ENCODE measurements around the gene MPST. TPM values are rescaled to one million over a fixed set of nuclear protein-coding genes. Genes with fewer than 3 reads are reported as not detected.

Gene MPST
- total RNA-seq, 5 donors from 2014 or later (not counting 1 experiment from before 2014, with no cell fraction given): 2.4 to 10.7 (median 7.1) TPM

- H3K4me1 ChIP-seq (ENCODE audit: control insufficient read depth in 1 of 2, extremely low read depth in 1 of 2, insufficient read depth in 2 of 2, low read length in 2 of 2): peaks cover 0 to 22% of the 10 kb centered on the region in 2 experiments
- ATAC-seq (replicated peaks in 1 of 4): no peak
- Mint-ChIP-seq H3K4me1 (peaks cover 14 to 19% (median 18%) of the 10 kb centered on the region in 3 donors), H3K9me3 (no peaks in the 10 kb centered on the region), H3K36me3 (peaks cover 8% of the 10 kb centered on the region), H3K27ac (no peak overlapping the region), H3K4me3 (peak overlapping the region; percentile 49 to 77 (median 68)), H3K27me3 (no peaks in the 10 kb centered on the region)
- H3K9me3 ChIP-seq: no peaks in the 10 kb centered on the region
- DNase-seq: no peak
- POLR2A ChIA-PET: interaction anchor here in 1 of 2 donors (1.0 kb wide), 1 partner anchor 72 kb away, joined by 4 read pairs; no protein-coding TSS in a partner anchor
- no peak overlapping the region for H3K27ac ChIP-seq (ENCODE audit: low read length)
- H3K27me3 ChIP-seq (replicated peaks in 1 of 2; ENCODE audit: control insufficient read depth in 2 of 2, extremely low read depth in 1 of 2, insufficient read depth in 2 of 2, low read length in 1 of 2): peaks cover 0 to 2% of the 10 kb centered on the region in 2 experiments
- WGBS (ENCODE audit: insufficient coverage): 94% methylated on average over 5 of the region's 6 CpGs
- peaks cover 0 to 15% of the 10 kb centered on the region in 2 donors for H3K36me3 ChIP-seq (ENCODE audit: control insufficient read depth in 2 of 2, extremely low read depth in 1 of 2, insufficient read depth in 1 of 2, low read length in 1 of 2)
- CTCF ChIA-PET: interaction anchor here in 1 of 2 donors (0.6 to 1.5 kb wide), 3 partner anchors 29 to 556 kb away, joined by 4 read pairs; no protein-coding TSS in a partner anchor
- no peak overlapping the region for H3K4me3 ChIP-seq (ENCODE audit: control insufficient read depth in 1 of 2, extremely low read depth in 1 of 2, low read length in 1 of 2)
Observed at GRCh38 chr22:37050913-37051312, 31.4 kb downstream of the MPST start.

DNA sequence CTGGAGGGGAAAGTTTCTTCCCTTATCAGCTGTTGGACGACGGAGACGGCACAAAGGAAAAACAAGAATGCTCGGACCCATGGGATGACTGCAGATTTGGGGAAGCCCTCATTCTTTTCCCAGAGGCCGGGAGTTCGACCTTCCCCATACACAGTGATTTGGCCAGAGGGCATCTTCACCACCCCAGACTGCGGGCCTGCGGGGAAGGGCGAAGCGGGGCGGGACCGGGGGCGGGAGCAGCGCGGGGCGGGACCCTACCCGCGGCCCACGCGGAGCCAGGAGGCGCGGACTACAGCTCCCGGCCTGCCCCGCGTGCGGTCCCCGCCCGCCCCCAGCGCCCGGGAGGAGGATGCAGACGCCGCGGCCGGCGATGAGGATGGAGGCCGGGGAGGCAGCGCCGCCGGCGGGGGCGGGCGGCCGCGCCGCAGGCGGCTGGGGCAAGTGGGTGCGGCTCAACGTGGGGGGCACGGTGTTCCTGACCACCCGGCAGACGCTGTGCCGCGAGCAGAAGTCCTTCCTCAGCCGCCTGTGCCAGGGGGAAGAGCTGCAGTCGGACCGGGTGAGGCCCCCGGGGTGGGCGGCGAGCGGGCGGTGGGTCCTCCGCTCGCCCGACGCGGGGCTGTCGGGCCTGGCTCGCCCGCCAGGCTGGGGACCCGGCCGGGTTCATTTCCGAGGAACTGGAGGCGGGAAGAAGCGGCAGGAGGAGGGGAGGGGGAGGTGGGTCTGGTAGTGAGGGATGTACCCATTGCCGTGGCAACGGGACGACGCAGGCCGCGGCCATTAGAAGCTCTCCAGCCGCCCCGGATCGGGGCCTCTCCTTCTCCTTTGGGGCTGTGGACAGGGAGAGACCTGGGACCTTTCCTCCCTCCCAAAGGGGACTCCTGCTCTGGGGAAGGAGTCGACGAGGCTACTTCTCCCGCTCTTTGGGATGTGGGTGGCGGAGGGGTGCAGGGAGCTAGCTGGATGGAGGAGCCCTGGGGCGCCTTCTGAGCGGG is 32.1 kb downstream of the MPST start, which contains the start of gene KCTD17:
Gene KCTD17, plus strand, starts transcription at position 352 of the 995 bp plus-strand sequence. Its CDS starts 19 bp downstream, at position 371.
- Histone ChIP-seq H3K36me3 (ENCODE audit: control insufficient read depth in 2 of 2, extremely low read depth in 1 of 2, insufficient read depth in 1 of 2, low read length in 1 of 2) (peaks cover 0 to 20% of the 10 kb centered on the region in 2 donors), H3K27me3 (replicated peaks in 1 of 2; ENCODE audit: control insufficient read depth in 2 of 2, extremely low read depth in 1 of 2, insufficient read depth in 2 of 2, low read length in 1 of 2) (peaks cover 0 to 2% of the 10 kb centered on the region in 2 experiments), H3K27ac (ENCODE audit: low read length) (no peak within 1 kb of the TSS), H3K4me3 (ENCODE audit: control insufficient read depth in 1 of 2, extremely low read depth in 1 of 2, low read length in 1 of 2) (peak within 1 kb of the TSS; percentile 38 to 55), H3K9me3 (no peaks in the 10 kb centered on the region), H3K4me1 (ENCODE audit: control insufficient read depth in 1 of 2, extremely low read depth in 1 of 2, insufficient read depth in 2 of 2, low read length in 2 of 2) (peaks cover 0 to 22% of the 10 kb centered on the region in 2 experiments)
- peak within 1 kb of the TSS in 1 of 2 donors; percentile 49 for H3K27ac Mint-ChIP-seq
- 4% methylated on average over 57 of the region's 89 CpGs for WGBS (ENCODE audit: insufficient coverage)
- peaks cover 12% of the 10 kb centered on the region for H3K36me3 Mint-ChIP-seq
- POLR2A ChIA-PET: interaction anchor here in 1 of 2 donors (0.7 to 1.0 kb wide), 2 partner anchors 28 to 71 kb away, joined by 4 read pairs; no protein-coding TSS in a partner anchor
- H3K4me1 Mint-ChIP-seq: peaks cover 14 to 19% (median 18%) of the 10 kb centered on the region in 3 donors
- H3K27me3 Mint-ChIP-seq: no peaks in the 10 kb centered on the region
- peak; percentile 43 to 81 (median 64) for DNase-seq
- ATAC-seq (replicated peaks in 1 of 4): peak; percentile 100
- CTCF ChIA-PET: interaction anchor here in 1 of 2 donors (0.5 to 1.5 kb wide), 4 partner anchors 16 to 555 kb away, joined by 3 to 4 read pairs (median 4); no protein-coding TSS in a partner anchor
- no peaks in the 10 kb centered on the region for H3K9me3 Mint-ChIP-seq
- peak within 1 kb of the TSS; percentile 68 to 81 (median 72) for H3K4me3 Mint-ChIP-seq

DNA sequence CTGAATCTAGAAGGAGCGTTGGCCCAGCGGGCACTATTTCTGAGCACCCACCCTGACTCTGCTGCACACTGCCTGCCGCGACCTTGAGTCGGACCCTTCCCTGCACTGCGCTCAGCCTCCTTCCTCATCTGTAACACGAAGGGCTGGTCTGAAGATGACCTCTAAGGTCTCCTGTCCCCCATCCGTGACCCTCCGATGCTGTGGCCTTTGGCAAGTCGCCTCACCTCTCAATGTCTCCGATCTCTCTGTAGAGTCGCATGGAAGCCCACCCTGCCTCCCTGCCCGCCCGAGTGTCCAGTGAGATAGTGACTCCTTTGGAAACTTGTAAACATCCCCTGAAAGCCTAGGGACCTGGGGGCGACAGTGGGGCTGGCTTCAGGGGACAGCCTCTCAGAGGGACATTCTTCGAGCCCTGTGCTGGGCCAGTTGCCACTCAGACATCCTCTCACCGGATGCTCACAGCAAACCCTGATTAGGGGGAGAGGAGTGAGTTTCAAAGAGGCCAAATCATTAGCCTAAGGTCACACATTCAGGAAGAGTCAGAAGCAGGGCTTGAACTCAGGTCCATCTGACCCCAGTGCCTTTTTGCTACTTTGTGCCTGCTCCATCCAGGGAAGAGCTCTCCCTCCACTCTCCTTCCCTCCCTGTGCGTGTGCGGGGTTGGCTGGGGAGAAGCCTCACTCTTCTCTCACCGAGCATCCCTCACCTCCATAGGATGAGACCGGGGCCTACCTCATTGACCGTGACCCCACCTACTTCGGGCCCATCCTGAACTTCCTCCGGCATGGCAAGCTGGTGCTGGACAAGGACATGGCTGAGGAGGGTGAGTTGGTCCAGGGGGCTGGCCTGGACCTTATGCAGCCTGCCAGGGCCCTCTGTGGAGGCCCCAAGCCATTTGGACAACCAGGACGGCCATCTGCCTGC is 33.1 kb downstream of the MPST start:
- H3K9me3 Mint-ChIP-seq: no peaks in the 10 kb centered on the region

DNA sequence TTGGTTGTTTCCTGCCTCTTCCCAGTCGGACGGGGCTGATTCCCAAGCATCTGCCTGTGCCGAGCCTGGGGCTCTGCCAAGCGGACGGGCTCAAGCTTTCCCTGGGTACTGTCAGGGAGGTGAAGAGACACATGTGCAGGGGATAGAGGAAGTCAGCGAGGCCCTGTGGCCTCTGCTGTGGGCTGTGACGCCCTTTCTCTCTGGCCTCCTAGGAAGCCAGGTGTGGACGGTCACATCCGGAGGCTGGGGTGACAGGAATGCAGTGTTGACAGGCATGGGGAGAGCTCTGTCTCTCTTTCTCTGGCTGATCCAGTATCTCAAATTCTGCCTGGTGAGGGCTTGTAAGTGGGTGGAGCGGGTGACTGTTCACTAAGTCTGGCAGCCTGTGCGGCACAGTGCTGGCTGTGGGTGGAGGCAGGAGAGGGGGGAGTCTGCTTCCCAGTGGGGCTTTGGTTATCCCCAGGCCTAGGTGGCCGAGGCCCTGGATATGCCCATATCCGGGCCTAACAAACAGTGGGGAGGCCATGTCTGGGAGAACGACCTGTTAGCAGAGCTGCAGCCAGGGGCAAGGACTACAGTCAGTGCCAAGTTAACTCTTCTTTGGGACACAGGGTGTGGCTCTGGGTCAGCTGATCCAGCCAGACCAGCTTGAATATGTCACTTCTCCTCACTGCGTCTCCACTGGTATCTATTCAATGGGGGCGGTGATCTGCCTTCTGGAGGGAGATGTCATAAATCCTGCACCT is 33.9 kb downstream of the MPST start:
- Histone ChIP-seq H3K4me1 (ENCODE audit: control insufficient read depth in 1 of 2, extremely low read depth in 1 of 2, insufficient read depth in 2 of 2, low read length in 2 of 2) (peaks cover 0 to 22% of the 10 kb centered on the region in 2 experiments), H3K27ac (ENCODE audit: low read length) (no peak overlapping the region), H3K27me3 (replicated peaks in 1 of 2; ENCODE audit: control insufficient read depth in 2 of 2, extremely low read depth in 1 of 2, insufficient read depth in 2 of 2, low read length in 1 of 2) (peaks cover 0 to 2% of the 10 kb centered on the region in 2 experiments), H3K4me3 (ENCODE audit: control insufficient read depth in 1 of 2, extremely low read depth in 1 of 2, low read length in 1 of 2) (no peak overlapping the region), H3K9me3 (no peaks in the 10 kb centered on the region), H3K36me3 (ENCODE audit: control insufficient read depth in 2 of 2, extremely low read depth in 1 of 2, insufficient read depth in 1 of 2, low read length in 1 of 2) (peaks cover 2 to 38% of the 10 kb centered on the region in 2 donors)
- Mint-ChIP-seq H3K27ac (peak overlapping the region in 1 of 2 donors; percentile 52), H3K27me3 (no peaks in the 10 kb centered on the region), H3K9me3 (no peaks in the 10 kb centered on the region), H3K36me3 (peaks cover 25% of the 10 kb centered on the region), H3K4me1 (peaks cover 14 to 19% (median 18%) of the 10 kb centered on the region in 3 donors), H3K4me3 (peak overlapping the region; percentile 68 to 81 (median 72))
- no peak for DNase-seq
- no peak for ATAC-seq (replicated peaks in 1 of 4)
- WGBS (ENCODE audit: insufficient coverage): 97% methylated on average over 15 of the region's 16 CpGs
- CTCF ChIA-PET: no interaction called here
- POLR2A ChIA-PET: no interaction called here

More for the DNA sequence above, 33.1 kb downstream of the MPST start:
- DNase-seq (no peak), ATAC-seq (replicated peaks in 1 of 4) (no peak)
- H3K4me1 ChIP-seq (ENCODE audit: control insufficient read depth in 1 of 2, extremely low read depth in 1 of 2, insufficient read depth in 2 of 2, low read length in 2 of 2): peaks cover 0 to 22% of the 10 kb centered on the region in 2 experiments
- no peaks in the 10 kb centered on the region for H3K27me3 Mint-ChIP-seq
- CTCF ChIA-PET: interaction anchor here in 1 of 2 donors (1.5 kb wide), 1 partner anchor 27 kb away, joined by 4 read pairs; no protein-coding TSS in a partner anchor
- WGBS (ENCODE audit: insufficient coverage): 96% methylated on average over 13 of the region's 25 CpGs
- POLR2A ChIA-PET: no interaction called here
- H3K4me1 Mint-ChIP-seq: peaks cover 14 to 19% (median 18%) of the 10 kb centered on the region in 3 donors
- H3K27me3 ChIP-seq (replicated peaks in 1 of 2; ENCODE audit: control insufficient read depth in 2 of 2, extremely low read depth in 1 of 2, insufficient read depth in 2 of 2, low read length in 1 of 2): peaks cover 0 to 2% of the 10 kb centered on the region in 2 experiments
- H3K36me3 ChIP-seq (ENCODE audit: control insufficient read depth in 2 of 2, extremely low read depth in 1 of 2, insufficient read depth in 1 of 2, low read length in 1 of 2): peaks cover 0 to 29% of the 10 kb centered on the region in 2 donors
- H3K36me3 Mint-ChIP-seq: peaks cover 22% of the 10 kb centered on the region
- H3K4me3 Mint-ChIP-seq: peak overlapping the region; percentile 68 to 81 (median 72)
- peak overlapping the region in 1 of 2 donors; percentile 55 for H3K4me3 ChIP-seq (ENCODE audit: control insufficient read depth in 1 of 2, extremely low read depth in 1 of 2, low read length in 1 of 2)
- peak overlapping the region in 1 of 2 donors; percentile 49 for H3K27ac Mint-ChIP-seq
- H3K9me3 ChIP-seq: no peaks in the 10 kb centered on the region
- H3K27ac ChIP-seq (ENCODE audit: low read length): no peak overlapping the region

- peak overlapping the region in 2 of 3 donors; percentile 41 to 47 for H3K4me3 Mint-ChIP-seq
- peaks cover 25% of the 10 kb centered on the region for H3K36me3 Mint-ChIP-seq
- ChIA-PET CTCF (no interaction called here), POLR2A (no interaction called here)
- no peak for ATAC-seq (replicated peaks in 1 of 4)
- no peak for DNase-seq
- no peaks in the 10 kb centered on the region for H3K27me3 Mint-ChIP-seq
- Histone ChIP-seq H3K9me3 (no peaks in the 10 kb centered on the region), H3K27me3 (replicated peaks in 1 of 2; ENCODE audit: control insufficient read depth in 2 of 2, extremely low read depth in 1 of 2, insufficient read depth in 2 of 2, low read length in 1 of 2) (peaks cover 0 to 2% of the 10 kb centered on the region in 2 experiments), H3K4me3 (ENCODE audit: control insufficient read depth in 1 of 2, extremely low read depth in 1 of 2, low read length in 1 of 2) (no peak overlapping the region), H3K4me1 (ENCODE audit: control insufficient read depth in 1 of 2, extremely low read depth in 1 of 2, insufficient read depth in 2 of 2, low read length in 2 of 2) (peaks cover 0 to 22% of the 10 kb centered on the region in 2 experiments), H3K36me3 (ENCODE audit: control insufficient read depth in 2 of 2, extremely low read depth in 1 of 2, insufficient read depth in 1 of 2, low read length in 1 of 2) (peaks cover 6 to 40% of the 10 kb centered on the region in 2 donors), H3K27ac (ENCODE audit: low read length) (no peak overlapping the region)
- H3K9me3 Mint-ChIP-seq: no peaks in the 10 kb centered on the region
- no peak overlapping the region for H3K27ac Mint-ChIP-seq
- H3K4me1 Mint-ChIP-seq: peaks cover 14 to 19% (median 18%) of the 10 kb centered on the region in 3 donors
- 94% methylated on average over 7 of the region's 8 CpGs for WGBS (ENCODE audit: insufficient coverage)
Observed at GRCh38 chr22:37054056-37054395, 34.5 kb downstream of the MPST start.

Data from T-cell (primary cell).